CD4-positive, alpha-beta memory T cell (primary cell): ENCODE results near the gene TUT4. TPM values are rescaled to one million over a fixed set of nuclear protein-coding genes. Genes with fewer than 3 reads are reported as not detected.
A peak's percentile ranks its signal among the peaks of the same experiment; 100 is the strongest.

Experiments used
- CTCF ChIA-PET: fragments of 350-600 bp; sonication (Branson Sonifier 250); formaldehyde crosslinking; loops from one replicate; lab custom pipeline; 2021; ENCODE audit warnings: inconsistent platforms; ENCODE audit not compliant: partially characterized antibody; lab: Charles Lee
- POLR2A ChIA-PET: fragments of 350-600 bp; sonication (Branson Sonifier 250); formaldehyde crosslinking; loops from one replicate; lab custom pipeline; 2021; ENCODE audit not compliant: partially characterized antibody; lab: Charles Lee
- DNase-seq, 5 donors: peaks; one replicate each; pipeline versions ENCODE4 v3.0.0 to v3.0.0-alpha.2; 2020 to 2022; ENCODE audit warnings: mixed read lengths in 1 of 5
- H3K27ac ChIP-seq: one replicate; pipeline ENCODE4 v1.7.0; 2013; ENCODE audit warnings: low read depth, low read length
- H3K27me3 ChIP-seq: 2 replicates; pipeline ENCODE4 v1.7.0; 2013; ENCODE audit warnings: mild to moderate bottlenecking, low read length, moderate library complexity; ENCODE audit not compliant: insufficient read depth
- H3K36me3 ChIP-seq: 2 replicates; pipeline ENCODE4 v1.7.0; 2013; ENCODE audit warnings: mild to moderate bottlenecking, low read length, moderate library complexity; ENCODE audit not compliant: insufficient read depth
- H3K4me1 ChIP-seq: 2 replicates; pipeline ENCODE4 v1.7.0; 2013; ENCODE audit warnings: mild to moderate bottlenecking, low read length, moderate library complexity; ENCODE audit not compliant: insufficient read depth
- H3K4me3 ChIP-seq, 2 donors: one replicate each; pipeline ENCODE4 v1.7.0; 2013; ENCODE audit warnings: low read length in 2 of 2, mild to moderate bottlenecking in 1 of 2
- H3K9me3 ChIP-seq, 2 donors: one replicate each; pipeline ENCODE4 v1.7.0; 2013; ENCODE audit warnings: low read length in 2 of 2, control low read depth in 1 of 2; ENCODE audit not compliant: control insufficient read depth in 1 of 2
- H3K27ac Mint-ChIP-seq, 7 donors: one replicate each; pipeline ENCODE4 v1.8.0; 2020 to 2021; ENCODE audit warnings: mixed read lengths in 7 of 7, mild to moderate bottlenecking in 6 of 7, inconsistent platforms in 3 of 7, moderate library complexity in 3 of 7
- H3K27me3 Mint-ChIP-seq, 2 donors: one replicate each; pipeline ENCODE4 v1.8.0; 2020 to 2021; ENCODE audit warnings: mixed read lengths in 2 of 2
- H3K36me3 Mint-ChIP-seq, 2 donors: one replicate each; pipeline ENCODE4 v1.8.0; 2020 to 2021; ENCODE audit warnings: mixed read lengths in 2 of 2, inconsistent platforms in 1 of 2, mild to moderate bottlenecking in 1 of 2
- H3K4me1 Mint-ChIP-seq, 4 donors: one replicate each; pipeline ENCODE4 v1.8.0; 2020 to 2021; ENCODE audit warnings: mixed read lengths in 4 of 4, mild to moderate bottlenecking in 1 of 4
- H3K4me3 Mint-ChIP-seq, 8 donors: one replicate each; pipeline ENCODE4 v1.8.0; 2020 to 2021; ENCODE audit warnings: mixed read lengths in 8 of 8, mild to moderate bottlenecking in 7 of 8, moderate library complexity in 6 of 8, inconsistent platforms in 3 of 8
- H3K9me3 Mint-ChIP-seq, 8 donors: one replicate each; pipeline ENCODE4 v1.8.0; 2020 to 2021; ENCODE audit warnings: mixed read lengths in 8 of 8, mild to moderate bottlenecking in 5 of 8, inconsistent platforms in 3 of 8, moderate library complexity in 1 of 8
- intact Hi-C: fragments of 100-400 bp; cut with micrococcal nuclease; formaldehyde crosslinking; loops from one replicate; pipeline ENCODE4 v1.15.1; 2023
- polyA plus RNA-seq, 2 donors: library from polyadenylated mRNA; unstranded; fragments of 300-500 nt; fragmentation: Illumina TruSeq; gene quantifications; one replicate each; pipeline ENCODE4 v1.2.3, GENCODE V29; 2021
- total RNA-seq, 2 experiments: library from RNA; stranded (reverse); gene quantifications; one replicate each; pipeline ENCODE4 v1.2.3, GENCODE V29; 2021

The TUT4 gene
- total and polyA plus RNA-seq, 4 experiments from 2014 or later, result 22.4 to 159 (median 96.8) TPM

DNA sequence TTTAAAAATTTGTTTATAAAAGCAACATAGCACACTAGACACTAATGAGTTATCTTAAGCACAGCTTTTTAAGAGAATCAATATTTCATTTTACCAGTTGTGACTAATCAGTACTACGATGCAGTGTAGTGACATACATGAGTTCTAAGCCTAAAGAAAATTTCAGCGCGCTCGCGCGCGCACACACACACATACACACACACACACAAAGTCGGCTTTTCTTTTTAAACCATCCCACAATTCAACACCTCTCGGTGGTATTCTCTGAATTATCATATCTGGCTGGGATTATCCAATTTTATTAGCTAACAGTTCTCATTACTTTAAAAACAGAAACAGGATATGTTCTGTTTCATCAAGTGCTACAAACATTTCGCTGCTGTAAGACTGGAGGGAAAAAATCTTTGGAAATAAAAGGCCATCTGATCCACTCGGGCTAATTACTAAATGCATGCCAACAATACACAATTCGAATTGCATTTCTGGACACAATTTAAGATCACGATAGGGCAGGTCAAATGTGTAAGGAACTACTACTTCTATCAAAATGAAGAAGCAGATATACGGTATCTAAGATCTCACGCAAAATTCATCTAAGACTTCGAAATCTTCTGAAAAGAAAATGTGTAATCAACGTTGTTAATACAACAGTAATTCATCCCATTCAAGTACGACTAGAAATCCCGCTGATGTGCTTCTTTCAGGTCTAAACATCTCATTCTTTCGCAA lies 1.2 kb downstream of the TUT4 start:
- H3K27ac Mint-ChIP-seq, result no peak overlapping the region
- Histone ChIP-seq H3K36me3 (no peaks in the 10 kb centered on the region), H3K27me3 (no peaks in the 10 kb centered on the region), H3K4me3 (peak overlapping the region; percentile 68 to 95), H3K9me3 (no peaks in the 10 kb centered on the region), H3K4me1 (peaks cover 41% of the 10 kb centered on the region), H3K27ac (peak overlapping the region; percentile 92)
- ChIA-PET POLR2A (interaction anchor here (0.9 to 3.9 kb wide), 7 partner anchors 18 to 128 kb away, joined by 3 to 19 read pairs (median 4); partner anchors contain the start of gene SHISAL2A), CTCF (interaction anchor here (0.9 to 1.8 kb wide), 2 partner anchors 17 to 127 kb away, joined by 3 to 5 read pairs; no protein-coding TSS in a partner anchor)
- DNase-seq, result peak; percentile 20 to 62 (median 44)
- H3K9me3 Mint-ChIP-seq, result no peaks in the 10 kb centered on the region
- H3K4me1 Mint-ChIP-seq, result peaks cover 32 to 51% (median 40%) of the 10 kb centered on the region in 4 donors
- intact Hi-C loops, result loop anchor here (1.0 to 5.0 kb wide), 5 partner anchors 29 to 861 kb away; partner anchors contain the start of genes CC2D1B, GPX7 and SHISAL2A
- peaks cover 0 to 5% of the 10 kb centered on the region in 2 donors for H3K36me3 Mint-ChIP-seq
- no peak overlapping the region for H3K4me3 Mint-ChIP-seq
- H3K27me3 Mint-ChIP-seq, result no peaks in the 10 kb centered on the region

- H3K27ac Mint-ChIP-seq, result peak overlapping the region in 3 of 7 donors; percentile 2 to 85 (median 6)
These were observed 2.4 kb downstream of the TUT4 start for GRCh38 chr1:52550447-52550846.

DNA sequence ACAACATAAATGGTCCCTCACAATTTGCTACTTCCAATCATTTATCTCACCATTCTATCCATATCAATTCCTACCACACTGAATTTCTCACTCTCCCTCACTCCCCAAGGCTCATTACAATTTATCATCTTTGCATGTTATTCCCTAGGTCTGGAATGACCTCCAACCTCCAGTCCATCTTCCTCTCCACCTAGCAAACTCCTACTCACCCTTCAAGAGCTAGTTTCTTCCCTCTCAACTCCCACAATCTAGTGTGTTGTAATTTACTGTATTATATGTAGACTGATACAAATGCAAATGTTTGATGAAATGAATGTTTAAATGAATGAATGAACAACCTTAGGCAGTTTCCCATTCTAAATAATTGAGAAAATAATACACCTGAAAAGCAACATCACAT lies 3.6 kb downstream of the TUT4 start:
- Mint-ChIP-seq H3K27ac (peak overlapping the region in 5 of 7 donors; percentile 5 to 75 (median 37)), H3K36me3 (peaks cover 6 to 8% of the 10 kb centered on the region in 2 donors), H3K9me3 (peaks cover 0 to 2% (median 0%) of the 10 kb centered on the region in 8 donors), H3K4me1 (peaks cover 35 to 46% (median 37%) of the 10 kb centered on the region in 4 donors), H3K27me3 (no peaks in the 10 kb centered on the region), H3K4me3 (peak overlapping the region in 6 of 8 donors; percentile 12 to 79 (median 30))
- Histone ChIP-seq H3K9me3 (no peaks in the 10 kb centered on the region), H3K27ac (no peak overlapping the region), H3K4me1 (peaks cover 38% of the 10 kb centered on the region), H3K36me3 (peaks cover 6% of the 10 kb centered on the region), H3K27me3 (no peaks in the 10 kb centered on the region), H3K4me3 (no peak overlapping the region)
- intact Hi-C loops, result loop anchor here (10.0 kb wide), 1 partner anchor 64 kb away; no protein-coding TSS in a partner anchor
- POLR2A ChIA-PET, result interaction anchor here (1.6 kb wide), 1 partner anchor 84 kb away, joined by 7 read pairs; the partner anchor contains the start of gene SHISAL2A
- DNase-seq, result no peak
- CTCF ChIA-PET, result interaction anchor here (0.9 kb wide), 1 partner anchor 60 kb away, joined by 3 read pairs; no protein-coding TSS in a partner anchor

More at GRCh38 chr1:52550447-52550846, 2.4 kb downstream of the TUT4 start:
- H3K9me3 ChIP-seq, result no peaks in the 10 kb centered on the region
- H3K27me3 Mint-ChIP-seq, result no peaks in the 10 kb centered on the region
- CTCF ChIA-PET, result interaction anchor here (0.8 to 1.8 kb wide), 2 partner anchors 116 to 126 kb away, joined by 3 to 5 read pairs; no protein-coding TSS in a partner anchor
- no peaks in the 10 kb centered on the region for H3K27me3 ChIP-seq
- peak overlapping the region; percentile 2 to 67 (median 48) for H3K4me3 Mint-ChIP-seq
- peaks cover 0 to 2% (median 0%) of the 10 kb centered on the region in 8 donors for H3K9me3 Mint-ChIP-seq
- peaks cover 4 to 6% of the 10 kb centered on the region in 2 donors for H3K36me3 Mint-ChIP-seq
- H3K4me1 Mint-ChIP-seq, result peaks cover 36 to 56% (median 42%) of the 10 kb centered on the region in 4 donors
- no peaks in the 10 kb centered on the region for H3K36me3 ChIP-seq
- POLR2A ChIA-PET, result interaction anchor here (0.6 to 3.9 kb wide), 6 partner anchors 17 to 137 kb away, joined by 3 to 19 read pairs (median 5); partner anchors contain the start of gene SHISAL2A
- no peak overlapping the region for H3K27ac ChIP-seq
- intact Hi-C loops, result loop anchor here (5.0 kb wide), 1 partner anchor 862 kb away; no protein-coding TSS in a partner anchor
- H3K4me3 ChIP-seq, result no peak overlapping the region
- DNase-seq, result no peak
- peaks cover 41% of the 10 kb centered on the region for H3K4me1 ChIP-seq

GRCh38 chr1:52546852-52547251 lies 6.0 kb downstream of the TUT4 start:
- Mint-ChIP-seq H3K27me3 (no peaks in the 10 kb centered on the region), H3K27ac (no peak overlapping the region), H3K9me3 (peaks cover 0 to 24% (median 9%) of the 10 kb centered on the region in 8 donors), H3K4me3 (no peak overlapping the region), H3K36me3 (peaks cover 18 to 21% of the 10 kb centered on the region in 2 donors), H3K4me1 (peaks cover 32 to 41% (median 35%) of the 10 kb centered on the region in 4 donors)
- Histone ChIP-seq H3K4me1 (peaks cover 30% of the 10 kb centered on the region), H3K36me3 (peaks cover 7% of the 10 kb centered on the region), H3K27ac (no peak overlapping the region), H3K27me3 (no peaks in the 10 kb centered on the region), H3K4me3 (no peak overlapping the region), H3K9me3 (peaks cover 4 to 5% of the 10 kb centered on the region in 2 donors)
- ChIA-PET CTCF (no interaction called here), POLR2A (no interaction called here)
- no peak for DNase-seq
- intact Hi-C loops, result loop anchor here (10.0 kb wide), 1 partner anchor 62 kb away; no protein-coding TSS in a partner anchor

DNA sequence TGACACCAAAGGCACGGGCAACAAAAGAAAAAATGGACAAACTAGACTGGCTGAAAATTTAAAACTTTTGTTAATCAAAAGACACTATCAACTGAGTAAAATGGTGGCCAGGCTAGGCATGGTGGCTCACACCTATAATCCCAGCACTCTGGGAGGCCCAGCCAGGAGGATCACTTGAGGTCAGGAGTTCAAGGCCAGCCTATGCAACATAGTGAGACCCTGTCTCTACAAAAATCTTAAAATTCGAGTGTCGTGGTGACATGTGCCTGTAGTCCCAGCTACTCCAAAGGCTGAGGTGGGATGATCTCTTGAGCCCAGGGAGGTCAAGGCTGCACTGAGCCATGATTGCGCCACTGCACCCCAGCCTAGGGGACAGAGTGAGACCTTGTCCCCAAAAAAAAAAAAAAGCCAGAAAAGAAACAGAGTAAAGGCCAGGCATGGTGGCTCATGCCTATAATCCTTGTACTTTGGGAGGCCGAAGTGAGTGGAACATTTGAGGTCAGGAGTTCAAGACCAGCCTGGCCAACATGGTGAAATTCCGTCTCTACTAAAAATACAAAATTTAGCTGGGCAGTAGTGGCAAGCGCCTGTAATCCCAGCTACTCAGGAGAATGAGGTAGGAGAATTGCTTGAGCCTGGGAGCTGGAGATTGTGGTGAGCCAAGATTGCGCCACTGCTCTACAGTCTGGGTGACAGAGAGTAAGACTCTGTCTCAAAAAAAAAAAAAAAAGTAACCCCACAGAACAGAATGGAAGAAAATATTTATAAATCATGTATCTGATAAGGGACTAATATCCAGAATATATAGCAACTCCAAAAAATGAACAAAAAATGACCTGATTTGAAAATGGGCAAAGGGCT lies 8.0 kb downstream of the TUT4 start:
- Histone ChIP-seq H3K4me1 (peaks cover 17% of the 10 kb centered on the region), H3K9me3 (peaks cover 4 to 6% of the 10 kb centered on the region in 2 donors), H3K4me3 (no peak overlapping the region), H3K27ac (no peak overlapping the region), H3K27me3 (no peaks in the 10 kb centered on the region), H3K36me3 (peaks cover 7% of the 10 kb centered on the region)
- Mint-ChIP-seq H3K36me3 (peaks cover 24 to 31% of the 10 kb centered on the region in 2 donors), H3K4me1 (peaks cover 27 to 38% (median 30%) of the 10 kb centered on the region in 4 donors), H3K4me3 (no peak overlapping the region), H3K9me3 (peaks cover 0 to 32% (median 16%) of the 10 kb centered on the region in 8 donors), H3K27ac (no peak overlapping the region), H3K27me3 (no peaks in the 10 kb centered on the region)
- ChIA-PET POLR2A (no interaction called here), CTCF (interaction anchor here (1.5 kb wide), 1 partner anchor 10 kb away, joined by 3 read pairs; no protein-coding TSS in a partner anchor)
- intact Hi-C loops, result loop anchor here (10.0 kb wide), 1 partner anchor 60 kb away; no protein-coding TSS in a partner anchor
- no peak for DNase-seq

- Histone ChIP-seq H3K4me3 (no peak overlapping the region), H3K4me1 (peaks cover 7% of the 10 kb centered on the region), H3K27me3 (no peaks in the 10 kb centered on the region), H3K27ac (no peak overlapping the region), H3K9me3 (peaks cover 4 to 6% of the 10 kb centered on the region in 2 donors), H3K36me3 (peaks cover 7% of the 10 kb centered on the region)
- peak overlapping the region in 1 of 8 donors; percentile 22 for H3K4me3 Mint-ChIP-seq
- peaks cover 35 to 44% of the 10 kb centered on the region in 2 donors for H3K36me3 Mint-ChIP-seq
- no peak for DNase-seq
- H3K4me1 Mint-ChIP-seq, result peaks cover 18 to 32% (median 24%) of the 10 kb centered on the region in 4 donors
- ChIA-PET CTCF (no interaction called here), POLR2A (no interaction called here)
- no peaks in the 10 kb centered on the region for H3K27me3 Mint-ChIP-seq
- intact Hi-C loops, result loop anchor here (10.0 kb wide), 1 partner anchor 57 kb away; no protein-coding TSS in a partner anchor
- peak overlapping the region in 1 of 7 donors; percentile 54 for H3K27ac Mint-ChIP-seq
- peaks cover 0 to 39% (median 16%) of the 10 kb centered on the region in 8 donors for H3K9me3 Mint-ChIP-seq
These were observed 10.7 kb downstream of the TUT4 start for GRCh38 chr1:52542085-52542688.
